Adrenal gland (tissue), 12 donors: ENCODE data around the gene KIAA0586. TPM values are rescaled to one million over a fixed set of nuclear protein-coding genes. Genes with fewer than 3 reads are reported as not detected.

Experiments used
- DNase-seq, 7 donors: peaks; one replicate each; pipeline ENCODE4 v3.0.0-alpha.2; 2019 to 2020
- H3K27ac ChIP-seq, 5 donors: fragments of 200-600 bp; sonication (generic) in 4 of 5; 1 replicate in 3 of 5; 2 replicates in 2 of 5; pipeline versions ENCODE4 v1.5.1 to v1.8.0; 2016 to 2020; ENCODE audit warnings: mild to moderate bottlenecking in 1 of 5
- H3K27me3 ChIP-seq: fragments of 200-600 bp; 2 replicates; pipeline ENCODE4 v1.8.0; 2021
- H3K36me3 ChIP-seq, 2 donors: fragments of 200-600 bp; replicated peaks in 1 of 2; 1 replicate in 1 of 2; 2 replicates in 1 of 2; pipeline versions ENCODE4 v1.5.1 to v1.8.0; 2018 to 2022
- H3K4me1 ChIP-seq, 2 donors: fragments of 200-600 bp; replicated peaks in 1 of 2; 1 replicate in 1 of 2; 2 replicates in 1 of 2; pipeline versions ENCODE4 v1.5.1 to v1.8.0; 2018 to 2021
- H3K4me3 ChIP-seq, 4 donors: fragments of 200-600 bp; sonication (generic) in 3 of 4; one replicate each; pipeline ENCODE4 v1.5.1; 2016 to 2018
- H3K9me3 ChIP-seq, 3 donors: fragments of 200-600 bp; sonication (generic) in 1 of 3; replicated peaks in 1 of 3; 1 replicate in 2 of 3; 2 replicates in 1 of 3; pipeline versions ENCODE4 v1.5.1 to v1.8.0; 2016 to 2021
- POLR2A ChIP-seq, 2 donors: fragments of 450-650 bp; IDR thresholded peaks; one replicate each; pipeline ENCODE4 v1.6.1; 2017; ENCODE audit warnings: antibody characterized with exemption in 2 of 2, mild to moderate bottlenecking in 2 of 2, moderate library complexity in 1 of 2
- WGBS, 4 donors: extraction: QIAGEN DNeasy Blood & Tissue Kit in 2 of 4; methylation state at CpG; one replicate each; pipeline versions ENCODE4 v1.1.5 to v1.1.7; 2013 to 2017; 5-methylcytosine and 5-hydroxymethylcytosine counted together
- intact Hi-C, 2 donors: fragments of 100-400 bp; cut with DNase I; formaldehyde crosslinking; loops; one replicate each; pipeline versions ENCODE4 v1.14.1 to v1.15.0; 2022 to 2023
- polyA plus RNA-seq, 3 donors: library from polyadenylated mRNA; stranded (reverse); fragments of 200-250 nt in 2 of 3; fragments of 350-450 nt in 1 of 3; fragmentation: Illumina TruSeq in 1 of 3; extraction: RNeasy Lipid Tissue Mini Kit (QIAGEN cat#74804) in 1 of 3; gene quantifications; one replicate each; pipeline ENCODE4 v1.2.3, GENCODE V29; 2013 to 2014
- total RNA-seq, 9 donors: library from RNA; depleted of rRNA in 4 of 9; stranded (reverse); fragments of >200 nt in 4 of 9; fragments of 120-200 nt in 1 of 9; fragmentation: NEBNext Ultra II Directional in 1 of 9; extraction: Animal tissue kit (Norgen Biotek cat#: 25700) in 1 of 9; gene quantifications; one replicate each; pipeline versions ENCODE4 v1.1.0 to v1.2.4, GENCODE V29; 2013 to 2023
- TF ChIP-seq, protein P1 (sequence below), 6 experiments: fragments of 450-650 bp in 4 of 6; fragments of 200-600 bp in 2 of 6; sonication (generic) in 1 of 6; IDR thresholded peaks; 1 replicate in 5 of 6; 2 replicates in 1 of 6; pipeline versions ENCODE4 v1.5.1 to v1.8.0; 2016 to 2021; ENCODE audit warnings: antibody characterized with exemption in 6 of 6, mild to moderate bottlenecking in 2 of 6, moderate library complexity in 1 of 6
- donor health status: healthy with polysubstance abuse.
- donor health status: Bipolar disorder and iron deficiency.
- donor health status: DM: yes; HTN: yes; CAD: no.
- donor health status: DM: no; HTN: no; CAD: no.
- donor health status: DM: no; HTN: no; CAD: no.
- donor health status: DM: yes; HTN: yes; CAD: no.

Gene KIAA0586
- total and polyA plus RNA-seq, 12 donors = 9.1 to 28.7 (median 15.9) TPM

DNA sequence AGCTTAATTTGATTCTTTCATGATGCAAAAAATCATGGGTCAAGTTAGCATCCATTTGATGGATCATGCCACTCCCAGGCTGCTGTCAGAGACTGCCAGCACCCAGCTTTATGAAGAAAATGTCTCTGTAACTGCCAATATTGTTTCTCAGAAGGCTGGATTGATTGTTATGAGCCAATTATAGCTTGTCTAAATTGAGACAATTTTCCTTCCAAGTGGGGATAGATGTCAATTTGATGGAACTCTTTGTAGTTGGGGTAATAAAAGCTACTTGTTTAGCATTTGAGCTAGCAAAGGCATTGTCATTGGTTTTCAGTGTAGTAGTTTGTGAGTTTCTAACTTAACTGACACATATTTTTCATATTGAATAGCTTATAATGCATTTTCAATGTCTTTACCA is 128.1 kb downstream of the KIAA0586 start:
- Histone ChIP-seq H3K27ac (no peak overlapping the region), H3K9me3 (no peaks in the 10 kb centered on the region), H3K36me3 (no peaks in the 10 kb centered on the region), H3K4me3 (no peak overlapping the region), H3K27me3 (no peaks in the 10 kb centered on the region), H3K4me1 (no peaks in the 10 kb centered on the region)
- DNase-seq = no peak
- intact Hi-C loops = no loop called here
- TF ChIP-seq, protein P1, sequence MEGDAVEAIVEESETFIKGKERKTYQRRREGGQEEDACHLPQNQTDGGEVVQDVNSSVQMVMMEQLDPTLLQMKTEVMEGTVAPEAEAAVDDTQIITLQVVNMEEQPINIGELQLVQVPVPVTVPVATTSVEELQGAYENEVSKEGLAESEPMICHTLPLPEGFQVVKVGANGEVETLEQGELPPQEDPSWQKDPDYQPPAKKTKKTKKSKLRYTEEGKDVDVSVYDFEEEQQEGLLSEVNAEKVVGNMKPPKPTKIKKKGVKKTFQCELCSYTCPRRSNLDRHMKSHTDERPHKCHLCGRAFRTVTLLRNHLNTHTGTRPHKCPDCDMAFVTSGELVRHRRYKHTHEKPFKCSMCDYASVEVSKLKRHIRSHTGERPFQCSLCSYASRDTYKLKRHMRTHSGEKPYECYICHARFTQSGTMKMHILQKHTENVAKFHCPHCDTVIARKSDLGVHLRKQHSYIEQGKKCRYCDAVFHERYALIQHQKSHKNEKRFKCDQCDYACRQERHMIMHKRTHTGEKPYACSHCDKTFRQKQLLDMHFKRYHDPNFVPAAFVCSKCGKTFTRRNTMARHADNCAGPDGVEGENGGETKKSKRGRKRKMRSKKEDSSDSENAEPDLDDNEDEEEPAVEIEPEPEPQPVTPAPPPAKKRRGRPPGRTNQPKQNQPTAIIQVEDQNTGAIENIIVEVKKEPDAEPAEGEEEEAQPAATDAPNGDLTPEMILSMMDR (IDR thresholded peaks at IDR 0.05) = no peak
- TF ChIP-seq POLR2A (IDR thresholded peaks at IDR 0.05) = no peak

DNA sequence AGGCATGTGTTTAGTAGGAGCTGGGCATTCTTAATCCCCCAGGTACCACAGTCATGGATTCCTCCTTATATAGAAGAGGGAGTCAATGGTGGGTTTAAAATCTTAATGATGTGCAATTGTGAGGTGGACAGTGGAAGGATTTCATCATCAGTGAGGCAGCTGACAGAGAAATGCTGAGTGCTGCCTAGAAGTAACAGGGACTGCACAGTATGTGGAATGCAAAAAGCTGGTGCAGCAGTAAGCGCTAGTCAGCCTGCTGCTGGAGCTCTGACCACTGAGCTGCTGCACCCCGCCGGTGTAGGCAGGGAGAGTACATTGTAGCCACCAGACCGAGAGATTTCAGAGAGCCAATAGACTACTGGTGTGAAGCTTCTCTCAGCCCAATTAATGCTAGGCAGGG is 129.7 kb downstream of the KIAA0586 start:
- Histone ChIP-seq H3K9me3 (no peaks in the 10 kb centered on the region), H3K27ac (no peak overlapping the region), H3K4me3 (no peak overlapping the region), H3K4me1 (no peaks in the 10 kb centered on the region), H3K27me3 (no peaks in the 10 kb centered on the region), H3K36me3 (no peaks in the 10 kb centered on the region)
- intact Hi-C loops = no loop called here
- TF ChIP-seq, protein P1 (IDR thresholded peaks at IDR 0.05) = no peak
- TF ChIP-seq POLR2A (IDR thresholded peaks at IDR 0.05) = no peak
- 93 to 97% (median 95%) methylated on average over 4 of the region's 4 CpGs for WGBS, 4 donors
- no peak for DNase-seq

DNA sequence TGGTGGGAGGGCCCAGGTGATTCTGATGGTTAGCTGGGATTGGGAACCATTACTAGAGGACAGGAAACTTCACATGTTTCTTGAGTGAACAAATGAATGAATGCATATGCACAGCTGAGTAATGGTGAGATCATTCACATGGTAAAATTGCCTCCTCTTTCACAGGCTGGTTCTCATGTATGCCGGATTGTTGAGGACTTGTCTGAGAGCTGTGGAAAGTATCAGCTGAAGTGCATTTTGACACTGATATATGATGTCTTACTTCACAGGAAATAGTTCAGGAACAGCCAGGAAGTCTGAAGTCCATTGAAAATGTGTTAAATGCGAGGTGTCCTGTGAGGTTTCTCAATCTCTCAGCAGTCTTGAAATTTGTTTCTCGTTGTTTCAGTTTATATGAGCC is 132.7 kb downstream of the KIAA0586 start:
- no peak for TF ChIP-seq POLR2A (IDR thresholded peaks at IDR 0.05)
- TF ChIP-seq, protein P1 (IDR thresholded peaks at IDR 0.05) = no peak
- no peak for DNase-seq
- Histone ChIP-seq H3K4me1 (no peaks in the 10 kb centered on the region), H3K27ac (no peak overlapping the region), H3K36me3 (no peaks in the 10 kb centered on the region), H3K9me3 (no peaks in the 10 kb centered on the region), H3K4me3 (no peak overlapping the region), H3K27me3 (no peaks in the 10 kb centered on the region)
- WGBS, 4 donors = 48 to 69% (median 50%) methylated on average over 3 of the region's 3 CpGs
- intact Hi-C loops = no loop called here

DNA sequence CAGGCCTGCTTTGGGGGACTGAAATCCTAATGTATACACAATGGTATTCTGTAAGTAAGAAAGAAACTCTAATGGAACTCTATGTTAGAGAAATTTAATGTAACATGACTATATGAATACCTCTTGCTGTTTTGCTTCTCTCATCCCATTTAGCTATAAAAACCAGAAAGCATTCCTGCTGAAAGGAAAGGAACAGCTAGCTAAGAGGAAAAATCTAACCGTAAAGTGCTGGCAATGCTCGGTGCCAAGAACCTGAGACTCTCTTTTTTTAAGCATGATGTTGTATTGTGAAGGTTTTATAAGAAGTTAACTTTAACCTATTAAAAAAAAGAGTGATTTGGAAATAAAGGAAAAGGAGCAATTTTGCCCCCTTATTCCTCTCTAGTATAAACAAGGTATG is 134.6 kb downstream of the KIAA0586 start:
- TF ChIP-seq POLR2A (IDR thresholded peaks at IDR 0.05) = no peak
- TF ChIP-seq, protein P1 (IDR thresholded peaks at IDR 0.05) = no peak
- intact Hi-C loops = no loop called here
- no peak for DNase-seq
- H3K9me3 ChIP-seq = no peaks in the 10 kb centered on the region
- H3K4me1 ChIP-seq = no peaks in the 10 kb centered on the region
- H3K36me3 ChIP-seq = no peaks in the 10 kb centered on the region
- no peak overlapping the region for H3K27ac ChIP-seq
- no peaks in the 10 kb centered on the region for H3K27me3 ChIP-seq
- 77 to 98% (median 93%) methylated on average over 2 of the region's 2 CpGs for WGBS, 4 donors
- H3K4me3 ChIP-seq = no peak overlapping the region
